ENCODE data around the gene OR6C65.

- no peak for TF ChIP-seq CTCF (IDR thresholded peaks at IDR 0.05)
- TF ChIP-seq POLR2A (IDR thresholded peaks at IDR 0.05), result no peak
Observed at GRCh38 chr12:55396326-55396725, 4.0 kb upstream of the OR6C65 start.
